ENCODE results near the gene NUCB2.

The NUCB2 gene

GRCh38 chr11:17343907-17344306 lies 67.4 kb downstream of the NUCB2 start:
- DNase-seq: no peak

GRCh38 chr11:17347676-17348075 lies 71.1 kb downstream of the NUCB2 start:
- no peak for DNase-seq

GRCh38 chr11:17350455-17351171 lies 74.1 kb downstream of the NUCB2 start:
- no peak for DNase-seq

GRCh38 chr11:17351172-17351509 lies 74.6 kb downstream of the NUCB2 start:
- no peak for DNase-seq

GRCh38 chr11:17351510-17352176 lies 75.1 kb downstream of the NUCB2 start, which contains the start of gene NCR3LG1:
NCR3LG1 (plus strand) TSS chr11:17351800; CDS start chr11:17351970, 170 bp downstream.
- DNase-seq: peak; percentile 44

GRCh38 chr11:17352950-17353820 lies 76.6 kb downstream of the NUCB2 start:
- DNase-seq: peak; percentile 61

GRCh38 chr11:17353821-17354600 lies 77.5 kb downstream of the NUCB2 start:
- no peak for DNase-seq

GRCh38 chr11:17354601-17354991 lies 78.1 kb downstream of the NUCB2 start:
- DNase-seq: peak; percentile 54

- no peak for DNase-seq
These were observed 90.0 kb downstream of the NUCB2 start for GRCh38 chr11:17366495-17366894.

- no peak for DNase-seq
These were observed 92.0 kb downstream of the NUCB2 start for GRCh38 chr11:17368551-17368950.

- DNase-seq: no peak
These were observed 92.6 kb downstream of the NUCB2 start for GRCh38 chr11:17369094-17369493.

GRCh38 chr11:17369684-17370243 lies 93.2 kb downstream of the NUCB2 start:
- DNase-seq: no peak

- DNase-seq: no peak
These were observed 95.1 kb downstream of the NUCB2 start for GRCh38 chr11:17371614-17372013.

- DNase-seq: no peak
These were observed 99.0 kb downstream of the NUCB2 start for GRCh38 chr11:17375547-17375946.

- DNase-seq: no peak
These were observed 100.0 kb downstream of the NUCB2 start for GRCh38 chr11:17376493-17376892.

- no peak for DNase-seq
These were observed 102.1 kb downstream of the NUCB2 start for GRCh38 chr11:17378655-17379054.

GRCh38 chr11:17379383-17380180 lies 103.0 kb downstream of the NUCB2 start:
- DNase-seq: no peak

- no peak for DNase-seq
These were observed 104.6 kb downstream of the NUCB2 start for GRCh38 chr11:17381156-17381555.

Data from midbrain (tissue), 1 donor.